Smooth muscle cell (in vitro differentiated cells): Measurements from ENCODE around the gene ADAMTSL3. TPM values are rescaled to one million over a fixed set of nuclear protein-coding genes. Genes with fewer than 3 reads are reported as not detected.

Source experiments
- DNase-seq: peaks from one replicate; lab custom pipeline; 2025; ENCODE audit not compliant: unreplicated experiment; lab: John Stamatoyannopoulos, UW
- H2AFZ ChIP-seq: fragments of 200-600 bp; sonication (generic); 2 replicates; pipeline ENCODE4 v1.6.0; 2016; ENCODE audit warnings: antibody characterized with exemption, low read depth, mild to moderate bottlenecking
- H3F3A ChIP-seq: fragments of 200-600 bp; sonication (generic); 2 replicates; pipeline ENCODE4 v1.6.0; 2017; ENCODE audit warnings: antibody characterized with exemption, low read depth
- H3K27ac ChIP-seq: fragments of 200-600 bp; sonication (generic); 2 replicates; pipeline ENCODE4 v1.5.1; 2016; ENCODE audit warnings: low read depth, mild to moderate bottlenecking
- H3K27me3 ChIP-seq: fragments of 200-600 bp; sonication (generic); 2 replicates; pipeline ENCODE4 v1.6.1; 2016; ENCODE audit warnings: low read depth, mild to moderate bottlenecking
- H3K36me3 ChIP-seq: fragments of 200-600 bp; sonication (generic); 2 replicates; pipeline ENCODE4 v1.5.1; 2016; ENCODE audit warnings: low read depth
- H3K4me1 ChIP-seq: fragments of 200-600 bp; sonication (generic); 2 replicates; pipeline ENCODE4 v1.5.1; 2016; ENCODE audit warnings: low read depth
- H3K4me2 ChIP-seq: fragments of 200-600 bp; sonication (generic); 2 replicates; pipeline ENCODE4 v1.6.0; 2016; ENCODE audit warnings: mild to moderate bottlenecking
- H3K4me3 ChIP-seq: fragments of 200-600 bp; sonication (generic); 2 replicates; pipeline ENCODE4 v1.5.1; 2016; ENCODE audit warnings: mild to moderate bottlenecking
- H3K79me2 ChIP-seq: fragments of 200-600 bp; sonication (generic); 2 replicates; pipeline ENCODE4 v1.6.0; 2016; ENCODE audit warnings: low read depth, mild to moderate bottlenecking
- H3K9ac ChIP-seq: fragments of 200-600 bp; sonication (generic); 2 replicates; pipeline ENCODE4 v1.6.0; 2016; ENCODE audit warnings: low read depth
- H3K9me3 ChIP-seq: fragments of 200-600 bp; sonication (generic); replicated peaks from 2 replicates; pipeline ENCODE4 v1.5.1; 2016; ENCODE audit warnings: low read depth
- H4K20me1 ChIP-seq: fragments of 200-600 bp; sonication (generic); 2 replicates; pipeline ENCODE4 v1.6.0; 2016; ENCODE audit warnings: low read depth
- CTCF ChIP-seq: fragments of 200-600 bp; sonication (generic); IDR thresholded peaks from 2 replicates; pipeline ENCODE4 v1.5.1; 2017; ENCODE audit warnings: borderline replicate concordance, mild to moderate bottlenecking, antibody characterized with exemption; ENCODE audit not compliant: insufficient read depth, poor library complexity, severe bottlenecking
- WGBS: methylation state at CpG from one replicate; pipeline ENCODE4 v1.1.7; 2016; ENCODE audit warnings: low lambda C conversion rate; 5-methylcytosine and 5-hydroxymethylcytosine counted together
- polyA plus RNA-seq: library from polyadenylated mRNA; unstranded; fragments of >200 nt; fragmentation: Nextera tagmentation; extraction: Ambion mirVana; gene quantifications from 2 replicates; pipeline ENCODE4 v1.2.1, GENCODE V29; 2016
- total RNA-seq: library from RNA; depleted of rRNA; stranded (reverse); fragments of >200 nt; gene quantifications from 2 replicates; pipeline ENCODE4 v1.2.3, GENCODE V29; 2014

Gene ADAMTSL3
- total and polyA plus RNA-seq, 2 experiments from 2014 or later = 0.17 to 0.22 TPM

GRCh38 chr15:83928878-83929418, 275.0 kb downstream of the ADAMTSL3 start:
- H3K27ac ChIP-seq = no peak overlapping the region
- 83% methylated on average over 5 of the region's 5 CpGs for WGBS

GRCh38 chr15:83929619-83930018, 275.7 kb downstream of the ADAMTSL3 start:
- H3K4me2 ChIP-seq = no peak overlapping the region
- no peak overlapping the region for H3K4me3 ChIP-seq
- no peak for TF ChIP-seq CTCF
- H3K9ac ChIP-seq = no peak overlapping the region
- no peak overlapping the region for H2AFZ ChIP-seq
- 76% methylated on average over 1 of the region's 1 CpG for WGBS
- H3K27me3 ChIP-seq = no peaks in the 10 kb centered on the region
- H3K9me3 ChIP-seq = no peaks in the 10 kb centered on the region
- H4K20me1 ChIP-seq = no peaks in the 10 kb centered on the region
- H3K79me2 ChIP-seq = no peaks in the 10 kb centered on the region
- no peaks in the 10 kb centered on the region for H3K36me3 ChIP-seq
- H3K4me1 ChIP-seq = no peaks in the 10 kb centered on the region
- H3F3A ChIP-seq = no peaks in the 10 kb centered on the region
- DNase-seq = no peak
- no peak overlapping the region for H3K27ac ChIP-seq

More at GRCh38 chr15:83928878-83929418, 275.0 kb downstream of the ADAMTSL3 start:
- Histone ChIP-seq H3K4me1 (no peaks in the 10 kb centered on the region), H2AFZ (no peak overlapping the region), H3K9me3 (no peaks in the 10 kb centered on the region), H4K20me1 (no peaks in the 10 kb centered on the region), H3F3A (no peaks in the 10 kb centered on the region), H3K79me2 (no peaks in the 10 kb centered on the region), H3K4me3 (no peak overlapping the region), H3K27me3 (no peaks in the 10 kb centered on the region), H3K4me2 (no peak overlapping the region), H3K9ac (no peak overlapping the region), H3K36me3 (no peaks in the 10 kb centered on the region)
- TF ChIP-seq CTCF = no peak
- DNase-seq = no peak

- H3K9me3 ChIP-seq = no peaks in the 10 kb centered on the region
- H3K4me1 ChIP-seq = no peaks in the 10 kb centered on the region
- no peak for TF ChIP-seq CTCF
- H3K27me3 ChIP-seq = no peaks in the 10 kb centered on the region
- no peak overlapping the region for H3K27ac ChIP-seq
- no peak overlapping the region for H2AFZ ChIP-seq
- no peak overlapping the region for H3K9ac ChIP-seq
- H3K36me3 ChIP-seq = no peaks in the 10 kb centered on the region
- no peaks in the 10 kb centered on the region for H3K79me2 ChIP-seq
- H4K20me1 ChIP-seq = no peaks in the 10 kb centered on the region
- H3K4me2 ChIP-seq = no peak overlapping the region
- no peaks in the 10 kb centered on the region for H3F3A ChIP-seq
- H3K4me3 ChIP-seq = no peak overlapping the region
- no peak for DNase-seq
These were observed 276.7 kb downstream of the ADAMTSL3 start for GRCh38 chr15:83930392-83931212.
